Uterus (tissue), 2 donors: ENCODE measurements around the gene NDUFS6.

Source experiments
- POLR2A ChIP-seq, 2 donors: fragments of 450-650 bp; IDR thresholded peaks; one replicate each; pipeline ENCODE4 v1.6.1; 2016; ENCODE audit warnings: antibody characterized with exemption in 2 of 2, mild to moderate bottlenecking in 1 of 2, moderate library complexity in 1 of 2
- TF ChIP-seq, protein P1 (sequence below), 4 experiments: fragments of 200-600 bp in 2 of 4; fragments of 450-650 bp in 2 of 4; sonication (generic) in 2 of 4; IDR thresholded peaks; one replicate each; pipeline ENCODE4 v1.5.1; 2016 to 2019; ENCODE audit warnings: antibody characterized with exemption in 4 of 4, mild to moderate bottlenecking in 2 of 4, moderate library complexity in 1 of 4

DNA sequence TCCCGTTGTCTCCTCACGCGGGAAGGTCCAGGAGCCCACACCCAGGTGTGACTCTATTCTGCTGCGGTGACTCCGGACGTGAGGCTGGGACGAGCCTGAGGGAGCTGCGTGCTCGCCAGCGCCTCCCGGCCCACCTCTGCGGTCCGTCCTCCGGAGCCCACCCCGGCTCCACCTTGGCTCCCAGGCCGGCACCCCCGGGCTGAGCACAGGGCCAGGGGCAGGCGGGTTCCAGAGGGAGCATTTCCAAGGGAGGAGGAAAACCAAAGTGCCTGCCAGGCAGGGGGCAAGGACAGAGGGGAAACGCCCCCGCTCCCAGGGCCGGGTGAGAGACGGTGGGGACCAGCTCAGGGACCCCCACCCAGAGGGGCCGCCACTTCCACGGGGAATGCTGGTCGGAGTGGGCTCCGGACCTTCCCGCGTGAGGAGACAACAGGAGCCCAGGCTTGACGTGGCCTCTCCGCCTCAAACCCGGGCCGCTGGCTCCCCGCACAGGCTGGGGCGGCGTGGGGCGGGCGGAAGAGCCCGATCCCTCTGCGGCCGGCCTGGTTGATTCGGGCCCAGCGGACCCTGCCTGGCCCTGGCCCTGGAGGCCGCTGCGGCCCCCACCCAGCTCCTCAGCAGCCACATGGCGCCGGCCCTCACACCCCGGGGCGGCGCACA is 55.5 kb downstream of the NDUFS6 start:
- TF ChIP-seq, protein P1, sequence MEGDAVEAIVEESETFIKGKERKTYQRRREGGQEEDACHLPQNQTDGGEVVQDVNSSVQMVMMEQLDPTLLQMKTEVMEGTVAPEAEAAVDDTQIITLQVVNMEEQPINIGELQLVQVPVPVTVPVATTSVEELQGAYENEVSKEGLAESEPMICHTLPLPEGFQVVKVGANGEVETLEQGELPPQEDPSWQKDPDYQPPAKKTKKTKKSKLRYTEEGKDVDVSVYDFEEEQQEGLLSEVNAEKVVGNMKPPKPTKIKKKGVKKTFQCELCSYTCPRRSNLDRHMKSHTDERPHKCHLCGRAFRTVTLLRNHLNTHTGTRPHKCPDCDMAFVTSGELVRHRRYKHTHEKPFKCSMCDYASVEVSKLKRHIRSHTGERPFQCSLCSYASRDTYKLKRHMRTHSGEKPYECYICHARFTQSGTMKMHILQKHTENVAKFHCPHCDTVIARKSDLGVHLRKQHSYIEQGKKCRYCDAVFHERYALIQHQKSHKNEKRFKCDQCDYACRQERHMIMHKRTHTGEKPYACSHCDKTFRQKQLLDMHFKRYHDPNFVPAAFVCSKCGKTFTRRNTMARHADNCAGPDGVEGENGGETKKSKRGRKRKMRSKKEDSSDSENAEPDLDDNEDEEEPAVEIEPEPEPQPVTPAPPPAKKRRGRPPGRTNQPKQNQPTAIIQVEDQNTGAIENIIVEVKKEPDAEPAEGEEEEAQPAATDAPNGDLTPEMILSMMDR (IDR thresholded peaks at IDR 0.05): no peak
- TF ChIP-seq POLR2A (IDR thresholded peaks at IDR 0.05): no peak
